Suprapubic skin (tissue), 4 donors: ENCODE measurements around the gene ZBTB21.

ENCODE experiments used
- EP300 ChIP-seq: sonication (generic); formaldehyde crosslinking; IDR thresholded peaks from one replicate; pipeline ENCODE4 v1.6.1; 2017; ENCODE audit warnings: antibody characterized with exemption
- POLR2A ChIP-seq, 2 donors: fragments of 450-650 bp; IDR thresholded peaks; one replicate each; pipeline ENCODE4 v1.6.1; 2017; ENCODE audit warnings: antibody characterized with exemption in 2 of 2, mild to moderate bottlenecking in 2 of 2, moderate library complexity in 2 of 2
- POLR2AphosphoS5 ChIP-seq, 3 donors: sonication (generic); formaldehyde crosslinking; IDR thresholded peaks; one replicate each; pipeline ENCODE4 v1.6.1; 2017; ENCODE audit warnings: antibody characterized with exemption in 3 of 3
- TF ChIP-seq, protein P1 (sequence below), 2 donors: fragments of 200-600 bp in 1 of 2; fragments of 450-650 bp in 1 of 2; sonication (generic) in 1 of 2; IDR thresholded peaks; one replicate each; pipeline ENCODE4 v1.5.1; 2016 to 2019; ENCODE audit warnings: antibody characterized with exemption in 2 of 2, mild to moderate bottlenecking in 1 of 2, moderate library complexity in 1 of 2

DNA sequence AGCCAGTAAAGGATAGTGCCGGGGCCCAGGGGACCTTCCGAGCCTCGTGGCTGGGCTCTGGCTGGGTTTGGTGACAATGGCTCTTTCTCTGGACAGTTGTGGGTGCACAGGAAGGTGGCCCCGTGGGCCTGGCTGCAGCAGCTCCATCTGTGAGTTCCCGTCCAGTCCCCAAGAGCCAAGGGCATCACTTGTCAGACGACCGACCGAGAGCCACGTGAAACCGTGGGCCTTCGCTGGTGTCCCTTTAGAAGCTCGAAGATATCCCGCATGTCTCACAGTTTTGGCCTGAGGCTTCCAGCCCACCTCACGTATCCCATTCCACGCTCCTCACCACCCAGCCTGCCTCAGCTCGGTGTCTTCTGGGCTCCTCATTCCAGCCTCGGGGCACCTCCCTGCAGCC, 33.8 kb upstream of the ZBTB21 start:
- TF ChIP-seq, protein P1, sequence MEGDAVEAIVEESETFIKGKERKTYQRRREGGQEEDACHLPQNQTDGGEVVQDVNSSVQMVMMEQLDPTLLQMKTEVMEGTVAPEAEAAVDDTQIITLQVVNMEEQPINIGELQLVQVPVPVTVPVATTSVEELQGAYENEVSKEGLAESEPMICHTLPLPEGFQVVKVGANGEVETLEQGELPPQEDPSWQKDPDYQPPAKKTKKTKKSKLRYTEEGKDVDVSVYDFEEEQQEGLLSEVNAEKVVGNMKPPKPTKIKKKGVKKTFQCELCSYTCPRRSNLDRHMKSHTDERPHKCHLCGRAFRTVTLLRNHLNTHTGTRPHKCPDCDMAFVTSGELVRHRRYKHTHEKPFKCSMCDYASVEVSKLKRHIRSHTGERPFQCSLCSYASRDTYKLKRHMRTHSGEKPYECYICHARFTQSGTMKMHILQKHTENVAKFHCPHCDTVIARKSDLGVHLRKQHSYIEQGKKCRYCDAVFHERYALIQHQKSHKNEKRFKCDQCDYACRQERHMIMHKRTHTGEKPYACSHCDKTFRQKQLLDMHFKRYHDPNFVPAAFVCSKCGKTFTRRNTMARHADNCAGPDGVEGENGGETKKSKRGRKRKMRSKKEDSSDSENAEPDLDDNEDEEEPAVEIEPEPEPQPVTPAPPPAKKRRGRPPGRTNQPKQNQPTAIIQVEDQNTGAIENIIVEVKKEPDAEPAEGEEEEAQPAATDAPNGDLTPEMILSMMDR (IDR thresholded peaks at IDR 0.05), result no peak
- no peak for TF ChIP-seq EP300
- no peak for TF ChIP-seq POLR2A (IDR thresholded peaks at IDR 0.05)
- no peak for TF ChIP-seq POLR2AphosphoS5 (IDR thresholded peaks at IDR 0.05)
